MM.1S (cell line): Measurements from ENCODE around the gene CFAP99.

Experiments
- DNase-seq: peaks from one replicate; pipeline ENCODE4 v3.0.0-alpha.2; 2015
- H2AFZ ChIP-seq: fragments of 300-600 bp; sonication (generic); 2 replicates; pipeline ENCODE4 v1.6.0; 2016; ENCODE audit warnings: antibody characterized with exemption, low read length
- H3F3A ChIP-seq: fragments of 300-600 bp; sonication (generic); 2 replicates; pipeline ENCODE4 v1.6.1; 2016; ENCODE audit warnings: mild to moderate bottlenecking, antibody characterized with exemption, low read length, moderate library complexity, mixed read lengths; ENCODE audit not compliant: insufficient read depth
- H3K27ac ChIP-seq: fragments of 300-600 bp; sonication (generic); 2 replicates; pipeline ENCODE4 v1.5.1; 2016; ENCODE audit warnings: mild to moderate bottlenecking, low read length
- H3K27me3 ChIP-seq: fragments of 300-600 bp; sonication (generic); replicated peaks from 2 replicates; pipeline ENCODE4 v1.6.0; 2016; ENCODE audit warnings: low read length; ENCODE audit not compliant: insufficient read depth
- H3K36me3 ChIP-seq: fragments of 300-600 bp; sonication (generic); replicated peaks from 2 replicates; pipeline ENCODE4 v1.6.1; 2016; ENCODE audit warnings: mild to moderate bottlenecking, low read length, mixed read lengths; ENCODE audit not compliant: insufficient read depth
- H3K4me1 ChIP-seq: fragments of 300-600 bp; sonication (generic); 2 replicates; pipeline ENCODE4 v1.6.1; 2016; ENCODE audit warnings: low read length, mixed read lengths
- H3K4me2 ChIP-seq: fragments of 300-600 bp; sonication (generic); 2 replicates; pipeline ENCODE4 v1.6.0; 2016; ENCODE audit warnings: low read depth, low read length
- H3K4me3 ChIP-seq: fragments of 300-600 bp; sonication (generic); 2 replicates; pipeline ENCODE4 v1.5.1; 2016; ENCODE audit warnings: low read length, mixed read lengths
- H3K79me2 ChIP-seq: fragments of 300-600 bp; sonication (generic); 2 replicates; pipeline ENCODE4 v1.6.1; 2016; ENCODE audit warnings: mixed run types, low read length, mixed read lengths
- H3K9ac ChIP-seq: fragments of 300-600 bp; sonication (generic); 2 replicates; pipeline ENCODE4 v1.6.1; 2016; ENCODE audit warnings: low read length, mixed read lengths
- H3K9me2 ChIP-seq: fragments of 300-600 bp; sonication (generic); replicated peaks from 2 replicates; pipeline ENCODE4 v1.6.1; 2016; ENCODE audit warnings: mild to moderate bottlenecking, low read length, mixed read lengths; ENCODE audit not compliant: insufficient read depth
- H3K9me3 ChIP-seq: fragments of 300-600 bp; sonication (generic); replicated peaks from 2 replicates; pipeline ENCODE4 v1.6.1; 2016; ENCODE audit warnings: mild to moderate bottlenecking, low read length, mixed read lengths; ENCODE audit not compliant: insufficient read depth
- H4K20me1 ChIP-seq: fragments of 300-600 bp; sonication (generic); 2 replicates; pipeline ENCODE4 v1.6.1; 2016; ENCODE audit warnings: mild to moderate bottlenecking, low read length, moderate library complexity, mixed read lengths; ENCODE audit not compliant: insufficient read depth
- EZH2 ChIP-seq: fragments of 300-600 bp; sonication (generic); optimal IDR thresholded peaks from 2 replicates; pipeline ENCODE3; 2017; ENCODE audit warnings: low read depth, mild to moderate bottlenecking, antibody characterized with exemption, low read length, mixed read lengths
- EZH2phosphoT487 ChIP-seq: fragments of 300-600 bp; sonication (generic); IDR thresholded peaks from 2 replicates; pipeline ENCODE4 v1.6.1; 2018; ENCODE audit warnings: antibody characterized with exemption, low read length
- TF ChIP-seq, protein P1 (sequence below): fragments of 300-600 bp; sonication (generic); IDR thresholded peaks from 2 replicates; pipeline ENCODE4 v1.5.1; 2016; ENCODE audit warnings: antibody characterized with exemption, low read length, mixed read lengths

CFAP99 gene

GRCh38 chr4:2395038-2395437 is 23.7 kb upstream of the CFAP99 start:
- H3K9ac ChIP-seq = no peak overlapping the region
- H3K27ac ChIP-seq = no peak overlapping the region
- peaks cover 7% of the 10 kb centered on the region; the same call in 1 of the 2 replicates for H3K4me1 ChIP-seq
- H3K4me3 ChIP-seq = no peak overlapping the region
- H3K36me3 ChIP-seq = no peaks in the 10 kb centered on the region
- DNase-seq = no peak
- H3F3A ChIP-seq = no peaks in the 10 kb centered on the region
- no peak overlapping the region for H3K4me2 ChIP-seq
- TF ChIP-seq, protein P1, sequence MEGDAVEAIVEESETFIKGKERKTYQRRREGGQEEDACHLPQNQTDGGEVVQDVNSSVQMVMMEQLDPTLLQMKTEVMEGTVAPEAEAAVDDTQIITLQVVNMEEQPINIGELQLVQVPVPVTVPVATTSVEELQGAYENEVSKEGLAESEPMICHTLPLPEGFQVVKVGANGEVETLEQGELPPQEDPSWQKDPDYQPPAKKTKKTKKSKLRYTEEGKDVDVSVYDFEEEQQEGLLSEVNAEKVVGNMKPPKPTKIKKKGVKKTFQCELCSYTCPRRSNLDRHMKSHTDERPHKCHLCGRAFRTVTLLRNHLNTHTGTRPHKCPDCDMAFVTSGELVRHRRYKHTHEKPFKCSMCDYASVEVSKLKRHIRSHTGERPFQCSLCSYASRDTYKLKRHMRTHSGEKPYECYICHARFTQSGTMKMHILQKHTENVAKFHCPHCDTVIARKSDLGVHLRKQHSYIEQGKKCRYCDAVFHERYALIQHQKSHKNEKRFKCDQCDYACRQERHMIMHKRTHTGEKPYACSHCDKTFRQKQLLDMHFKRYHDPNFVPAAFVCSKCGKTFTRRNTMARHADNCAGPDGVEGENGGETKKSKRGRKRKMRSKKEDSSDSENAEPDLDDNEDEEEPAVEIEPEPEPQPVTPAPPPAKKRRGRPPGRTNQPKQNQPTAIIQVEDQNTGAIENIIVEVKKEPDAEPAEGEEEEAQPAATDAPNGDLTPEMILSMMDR = no peak
- no peak for TF ChIP-seq EZH2
- no peak for TF ChIP-seq EZH2phosphoT487
- no peaks in the 10 kb centered on the region for H3K9me2 ChIP-seq
- peaks cover 22% of the 10 kb centered on the region for H3K79me2 ChIP-seq
- no peaks in the 10 kb centered on the region for H3K9me3 ChIP-seq
- no peaks in the 10 kb centered on the region for H4K20me1 ChIP-seq
- no peaks in the 10 kb centered on the region for H3K27me3 ChIP-seq
- no peak overlapping the region for H2AFZ ChIP-seq

DNA sequence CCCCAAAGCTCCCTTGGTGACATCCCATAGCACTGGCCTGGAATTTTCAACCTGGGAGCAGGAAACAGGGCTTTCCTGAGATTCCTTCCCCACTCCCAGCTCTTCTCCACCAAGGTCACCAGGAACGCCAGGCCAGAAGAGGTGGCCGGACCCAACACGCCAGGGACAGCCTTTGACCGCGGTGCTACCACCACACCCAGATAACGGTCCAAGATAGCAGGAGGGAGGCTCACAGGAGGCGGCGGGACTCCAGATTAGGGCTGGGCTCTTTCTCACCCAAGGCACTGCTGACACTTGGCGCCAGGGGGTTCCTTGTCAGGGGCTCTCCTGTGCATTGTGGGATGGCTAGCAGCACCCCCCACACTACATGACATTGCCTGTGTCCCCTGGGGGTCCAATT is 23.2 kb upstream of the CFAP99 start:
- H3K9me3 ChIP-seq = no peaks in the 10 kb centered on the region
- no peak for DNase-seq
- H3K79me2 ChIP-seq = peaks cover 23% of the 10 kb centered on the region
- H3K27ac ChIP-seq = no peak overlapping the region
- no peaks in the 10 kb centered on the region for H3K9me2 ChIP-seq
- H4K20me1 ChIP-seq = no peaks in the 10 kb centered on the region
- H2AFZ ChIP-seq = no peak overlapping the region
- TF ChIP-seq EZH2phosphoT487 (no peak), EZH2 (no peak)
- TF ChIP-seq, protein P1 = no peak
- H3K36me3 ChIP-seq = no peaks in the 10 kb centered on the region
- no peak overlapping the region for H3K4me3 ChIP-seq
- H3K27me3 ChIP-seq = no peaks in the 10 kb centered on the region
- H3K4me1 ChIP-seq = peaks cover 7% of the 10 kb centered on the region; the same call in 1 of the 2 replicates
- H3F3A ChIP-seq = no peaks in the 10 kb centered on the region
- H3K9ac ChIP-seq = no peak overlapping the region
- no peak overlapping the region for H3K4me2 ChIP-seq

- H3K4me1 ChIP-seq = peaks cover 7% of the 10 kb centered on the region; the same call in 1 of the 2 replicates
- no peaks in the 10 kb centered on the region for H3K27me3 ChIP-seq
- no peak overlapping the region for H3K4me3 ChIP-seq
- H2AFZ ChIP-seq = no peak overlapping the region
- DNase-seq = no peak
- H3K79me2 ChIP-seq = peaks cover 31% of the 10 kb centered on the region
- no peaks in the 10 kb centered on the region for H3F3A ChIP-seq
- H3K9ac ChIP-seq = no peak overlapping the region
- H3K4me2 ChIP-seq = no peak overlapping the region
- H3K9me3 ChIP-seq = no peaks in the 10 kb centered on the region
- no peaks in the 10 kb centered on the region for H3K36me3 ChIP-seq
- H3K27ac ChIP-seq = no peak overlapping the region
- no peak for TF ChIP-seq EZH2
- no peak for TF ChIP-seq EZH2phosphoT487
- TF ChIP-seq, protein P1 = no peak
- no peaks in the 10 kb centered on the region for H3K9me2 ChIP-seq
- no peaks in the 10 kb centered on the region for H4K20me1 ChIP-seq
Measured at GRCh38 chr4:2396781-2397368, 21.9 kb upstream of the CFAP99 start.
